NCI-H226 (cell line): ENCODE data around the gene PTPN5.
"Not testable (repeated sequence)": the region's sequence is repeated elsewhere in the genome, so short reads cannot be mapped to it uniquely, and the experiment has no call there.

Experiments used
- DNase-seq: peaks from one replicate; pipeline ENCODE4 v3.0.0-alpha.2; 2015

The PTPN5 gene

DNA sequence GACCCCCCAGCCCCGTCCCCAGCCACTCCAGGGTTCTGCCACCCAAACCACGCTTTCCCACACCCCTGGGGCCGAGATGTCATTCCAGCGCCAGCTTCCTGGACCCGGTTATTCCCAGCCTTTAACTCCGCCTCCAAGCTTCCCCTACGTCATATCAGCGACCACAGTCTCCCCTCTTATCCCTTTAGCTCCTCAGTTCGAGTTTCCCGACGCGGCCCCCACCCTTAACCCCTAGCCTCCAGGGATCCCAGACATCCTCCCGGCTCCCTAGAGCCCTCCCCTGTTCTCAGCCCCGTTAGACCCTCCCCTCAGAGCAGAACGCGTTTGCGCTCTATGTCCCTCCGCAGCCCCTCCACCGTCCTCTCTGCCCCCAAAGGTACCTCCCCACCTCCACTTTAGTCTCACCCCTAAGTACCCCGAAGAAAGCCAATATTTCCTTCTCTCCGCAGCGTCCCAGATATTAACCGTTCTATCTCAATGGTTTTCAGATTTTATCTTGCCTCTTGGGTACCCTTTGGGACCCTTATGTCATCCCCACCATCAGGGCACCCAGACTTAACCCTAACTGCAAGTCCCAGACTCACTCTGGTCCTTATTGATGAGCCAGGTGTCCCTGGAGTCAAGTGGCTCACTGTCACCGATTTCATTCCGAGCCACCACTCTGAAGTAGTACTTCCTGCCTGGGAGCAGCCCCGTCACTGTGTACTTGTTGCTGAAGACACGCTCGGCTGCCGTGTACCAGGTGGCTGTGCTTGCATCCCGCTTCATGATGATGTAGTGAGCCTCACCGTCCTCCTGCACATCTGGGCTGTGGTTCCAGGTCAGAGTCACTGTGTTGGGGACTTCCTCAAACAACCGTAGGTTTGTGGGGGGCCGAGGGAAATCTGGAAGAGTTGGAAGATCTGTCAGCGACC is 85.0 kb downstream of the PTPN5 start:
- DNase-seq: no peak

- DNase-seq: no peak
Measured at GRCh38 chr11:18705651-18706281, 85.8 kb downstream of the PTPN5 start.

DNA sequence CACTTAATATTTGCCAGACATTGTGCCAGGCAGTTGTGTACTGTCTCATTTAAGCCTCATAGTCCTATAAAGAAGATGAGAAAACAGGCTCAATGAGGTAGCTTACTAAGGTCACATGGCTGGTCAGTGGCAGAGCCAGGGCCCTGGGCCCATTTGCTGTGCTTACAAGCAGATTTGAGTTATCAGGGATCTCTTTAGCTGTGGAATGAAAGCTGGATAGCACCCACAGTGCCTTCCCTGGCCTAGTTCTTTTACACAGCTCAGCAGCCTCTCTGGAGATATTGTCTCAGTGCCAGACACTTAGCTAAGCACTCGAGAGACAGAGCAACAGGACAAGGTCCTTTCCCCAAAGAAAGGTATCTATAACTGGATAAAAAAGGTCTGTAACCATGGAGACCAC is 86.9 kb downstream of the PTPN5 start:
- DNase-seq: no peak

DNA sequence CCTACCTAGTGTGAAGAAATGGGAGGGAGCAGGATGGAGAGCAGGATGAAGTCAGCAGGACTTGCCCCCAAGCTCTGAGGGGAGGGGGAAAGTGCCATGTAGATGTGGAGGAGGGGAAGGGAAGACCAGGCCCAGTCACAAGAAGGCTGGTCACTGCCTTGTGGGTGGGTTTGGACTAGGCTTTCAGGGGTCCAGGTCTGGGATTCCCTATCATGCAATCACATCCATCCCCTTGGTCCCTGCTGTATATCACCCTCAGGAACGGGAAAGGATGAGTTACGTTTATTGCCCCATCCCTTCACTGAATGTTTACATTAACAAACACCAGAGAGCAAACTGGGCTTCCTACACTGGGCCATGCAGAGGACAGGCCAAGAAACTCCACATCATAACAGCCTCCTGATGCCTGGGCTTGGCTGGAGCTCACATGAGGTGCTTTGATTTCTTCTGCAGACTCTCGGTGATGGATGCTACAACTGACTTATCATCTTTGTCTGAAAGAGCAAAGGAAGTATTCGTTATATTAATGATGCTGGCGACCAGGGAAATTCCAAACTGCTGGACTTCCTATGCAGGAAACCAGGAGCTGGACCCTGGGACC is 87.5 kb downstream of the PTPN5 start:
- DNase-seq: no peak

- DNase-seq: no peak
Measured at GRCh38 chr11:18703001-18703763, 88.4 kb downstream of the PTPN5 start.

GRCh38 chr11:18701614-18702216 is 89.9 kb downstream of the PTPN5 start:
- no peak for DNase-seq

GRCh38 chr11:18700872-18701271 is 90.7 kb downstream of the PTPN5 start:
- DNase-seq: no peak

DNA sequence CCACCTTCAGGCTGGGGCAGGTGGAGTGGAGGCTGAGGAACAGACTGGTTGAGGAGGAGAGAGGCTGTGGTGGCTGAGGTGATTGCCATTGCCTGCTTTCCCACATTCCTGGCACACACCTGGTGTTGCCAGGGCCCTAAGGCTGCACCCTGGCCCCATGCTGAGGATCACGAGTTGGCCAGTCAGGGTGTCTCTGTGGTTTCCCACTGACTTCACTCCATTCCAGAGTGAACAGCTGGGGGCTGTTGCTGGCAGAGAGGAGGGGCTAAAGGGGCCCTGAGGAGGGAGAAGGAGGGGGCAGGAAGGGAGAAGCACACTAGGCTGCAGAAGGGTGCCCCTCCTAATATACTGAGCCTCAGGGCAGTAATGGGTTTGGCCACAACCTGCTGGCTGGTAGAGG is 91.2 kb downstream of the PTPN5 start:
- DNase-seq: peak; percentile 44

GRCh38 chr11:18699848-18700261 is 91.7 kb downstream of the PTPN5 start:
- DNase-seq: no peak

- no peak for DNase-seq
Measured at GRCh38 chr11:18699269-18699596, 92.4 kb downstream of the PTPN5 start.

DNA sequence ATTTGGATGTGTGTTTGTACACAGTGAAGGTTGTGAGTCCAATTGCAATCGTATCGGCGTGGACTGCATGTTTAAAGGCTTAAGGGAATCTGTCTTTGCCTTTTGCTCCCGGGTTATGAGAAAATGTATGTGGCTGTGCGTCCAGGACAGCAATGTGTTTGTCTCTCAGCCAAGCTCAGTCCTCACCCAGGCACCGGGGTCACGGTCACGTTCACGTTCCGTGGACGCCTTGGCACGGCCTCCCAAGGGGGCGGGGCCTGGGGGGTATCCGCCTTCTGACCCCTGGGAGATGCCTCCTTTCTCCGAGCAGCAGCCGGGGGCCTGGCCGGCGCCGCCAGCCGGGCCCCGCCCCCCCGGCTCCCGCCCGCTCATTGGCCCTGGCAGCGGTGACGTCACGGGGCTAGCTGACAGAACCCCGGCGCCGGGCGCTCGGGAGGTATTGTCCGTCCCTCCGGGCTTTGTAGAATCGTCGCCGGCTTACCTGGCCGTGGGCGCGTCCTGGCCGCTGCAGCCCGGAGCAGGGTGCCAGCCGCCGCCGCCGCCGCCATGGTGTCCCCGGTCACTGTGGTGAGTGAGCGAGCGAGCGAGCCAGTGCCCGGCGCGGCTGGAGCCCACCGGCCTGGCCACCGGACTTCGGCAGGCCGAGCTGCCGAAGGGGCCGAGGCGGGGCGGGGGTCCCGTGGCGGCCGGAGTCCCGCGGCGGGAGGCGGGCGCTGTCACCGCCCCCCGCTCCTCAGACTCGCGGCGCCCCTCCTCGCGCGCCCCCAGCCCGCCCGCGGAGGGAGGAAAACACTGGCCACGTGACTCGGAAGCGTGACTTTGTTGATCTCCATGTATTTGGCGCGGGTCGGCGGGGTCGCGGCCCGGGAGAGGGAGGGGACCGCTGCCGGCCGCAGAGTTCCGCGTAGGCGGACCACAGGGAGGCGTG is 93.0 kb downstream of the PTPN5 start, which contains the start of gene TMEM86A:
Gene TMEM86A (plus strand): TSS at position 439 of the 928 bp plus-strand sequence. CDS start 108 bp downstream, at position 547.
- DNase-seq: peak; percentile 79

- no peak for DNase-seq
Measured at GRCh38 chr11:18697576-18697975, 94.0 kb downstream of the PTPN5 start.

GRCh38 chr11:18696638-18697225 is 94.9 kb downstream of the PTPN5 start:
- peak; percentile 55 for DNase-seq

GRCh38 chr11:18692941-18693760 is 98.4 kb downstream of the PTPN5 start:
- no peak for DNase-seq

GRCh38 chr11:18691467-18692140 is 100.0 kb downstream of the PTPN5 start:
- not testable (repeated sequence) for DNase-seq

GRCh38 chr11:18684267-18684666 is 107.3 kb downstream of the PTPN5 start:
- DNase-seq: no peak

DNA sequence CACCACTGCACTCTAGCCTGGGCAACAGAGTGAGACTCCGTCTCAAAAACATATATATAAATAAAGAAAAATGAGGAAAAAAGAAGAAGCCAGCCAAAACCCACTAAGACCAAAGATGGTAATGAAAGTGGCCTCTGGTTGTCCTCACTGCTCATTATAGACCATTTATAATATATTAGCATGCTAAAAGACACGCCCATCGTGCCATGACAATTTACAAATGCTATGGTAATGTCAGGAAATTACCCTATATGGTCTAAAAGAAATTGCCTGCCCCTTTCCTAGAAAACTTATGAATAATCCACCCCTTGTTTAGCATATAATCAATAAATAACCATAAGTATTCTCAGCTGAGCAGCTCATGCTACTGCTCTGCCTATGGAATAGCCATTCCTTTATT is 109.1 kb downstream of the PTPN5 start:
- no peak for DNase-seq

DNA sequence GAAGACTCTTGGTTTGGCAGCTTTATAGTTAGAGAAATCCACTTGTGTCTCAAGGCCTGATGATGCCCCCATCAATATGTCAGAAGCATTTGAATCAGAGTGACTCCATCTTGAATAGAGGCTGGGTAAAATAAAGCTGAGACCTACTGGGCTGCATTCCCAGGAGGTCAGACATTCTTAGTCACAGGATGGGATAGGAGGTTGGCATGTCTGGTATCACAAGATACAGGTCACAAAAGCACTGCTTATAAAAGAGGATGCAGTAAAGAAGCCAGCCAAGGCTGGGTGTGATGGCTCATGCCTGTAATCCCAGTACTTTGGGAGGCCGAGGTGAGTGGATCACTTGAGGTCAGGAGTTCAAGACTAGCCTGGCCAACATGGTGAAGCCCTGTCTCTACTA is 109.6 kb downstream of the PTPN5 start:
- DNase-seq: not testable (repeated sequence)
